ENCODE data around the gene DOCK2. TPM values are rescaled to one million over a fixed set of nuclear protein-coding genes. Genes with fewer than 3 reads are reported as not detected.
"Not testable (repeated sequence)": the region's sequence is repeated elsewhere in the genome, so short reads cannot be mapped to it uniquely, and the experiment has no call there.

The DOCK2 gene
- total RNA-seq, 4 donors from 2014 or later, result 0.32 to 5.3 (median 2.7) TPM

DNA sequence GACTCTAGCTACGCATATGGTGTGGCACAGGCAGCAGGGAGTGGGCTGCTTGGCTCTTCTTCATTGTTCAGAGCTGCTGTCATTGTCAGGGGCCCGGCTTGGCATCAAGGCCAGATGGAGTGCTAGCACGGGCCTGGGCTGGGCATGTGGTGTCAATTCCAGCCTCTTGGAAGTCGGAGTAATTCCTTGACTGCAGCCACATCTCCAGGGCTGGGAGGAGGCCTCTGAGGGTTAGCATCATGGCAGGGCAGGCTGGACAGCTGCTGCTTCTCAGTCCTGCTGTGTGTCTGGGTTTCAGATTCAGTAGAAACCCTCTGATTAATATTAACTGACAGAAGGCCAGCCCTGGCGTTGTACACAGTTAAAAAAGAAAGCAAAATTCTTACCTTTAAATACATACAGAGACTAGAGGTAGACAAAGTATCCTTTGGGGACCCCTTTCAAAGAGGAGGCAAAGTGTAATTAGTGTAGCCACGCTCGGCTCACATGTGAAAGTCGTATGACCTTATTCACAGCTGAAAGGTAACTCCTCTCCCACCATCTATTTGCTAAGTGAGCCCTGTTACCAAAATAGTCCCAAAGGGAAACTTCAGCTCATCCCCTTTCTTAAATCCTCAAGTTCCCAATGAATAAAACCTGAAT lies 126.4 kb downstream of the DOCK2 start:
- ATAC-seq (no peak), DNase-seq (no peak)
- Histone ChIP-seq H3K4me3 (no peak overlapping the region), H3K9me3 (no peaks in the 10 kb centered on the region), H3K4me1 (no peaks in the 10 kb centered on the region), H3K27ac (no peak overlapping the region), H3K36me3 (no peaks in the 10 kb centered on the region), H3K27me3 (no peaks in the 10 kb centered on the region)
- intact Hi-C loops (cut with DNase I; ENCODE audit: low total_unique reads), result no loop called here
- TF ChIP-seq CTCF (IDR thresholded peaks at IDR 0.05 in 4 of 5, conservative IDR thresholded peaks at IDR 0.05 in 1 of 5), result no peak
- TF ChIP-seq POLR2A (IDR thresholded peaks at IDR 0.05), result no peak
- in situ Hi-C loops (cut with MboI; ENCODE audit: low sequenced_read_pairs in 4 of 4), result no loop called here

DNA sequence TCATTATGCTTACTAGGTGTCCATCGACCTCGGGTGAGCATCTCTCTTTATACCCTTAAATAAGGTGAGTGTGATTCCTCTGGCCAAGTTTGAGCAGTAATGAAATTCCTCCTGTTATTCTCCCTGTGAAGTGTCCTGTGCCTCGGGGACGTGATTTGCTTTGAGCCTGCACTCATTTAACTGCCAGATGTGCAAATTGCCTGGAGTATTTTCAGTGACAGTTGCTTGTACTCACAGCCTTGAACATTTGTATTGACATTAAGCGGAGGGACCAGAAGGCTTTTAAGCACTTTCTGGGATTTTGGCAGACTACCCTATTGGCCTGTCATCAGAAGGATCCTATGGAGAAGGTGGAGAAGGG lies 126.9 kb downstream of the DOCK2 start:
- H3K27ac ChIP-seq, result no peak overlapping the region
- intact Hi-C loops (cut with DNase I; ENCODE audit: low total_unique reads) (no loop called here), in situ Hi-C loops (cut with MboI; ENCODE audit: low sequenced_read_pairs in 4 of 4) (no loop called here)
- ATAC-seq, result no peak
- H3K27me3 ChIP-seq, result no peaks in the 10 kb centered on the region
- TF ChIP-seq CTCF (IDR thresholded peaks at IDR 0.05 in 4 of 5, conservative IDR thresholded peaks at IDR 0.05 in 1 of 5), result no peak
- TF ChIP-seq POLR2A (IDR thresholded peaks at IDR 0.05), result no peak
- no peak for DNase-seq
- no peak overlapping the region for H3K4me3 ChIP-seq
- H3K36me3 ChIP-seq, result no peaks in the 10 kb centered on the region
- no peaks in the 10 kb centered on the region for H3K4me1 ChIP-seq
- no peaks in the 10 kb centered on the region for H3K9me3 ChIP-seq

- no peak for DNase-seq
- Histone ChIP-seq H3K9me3 (no peaks in the 10 kb centered on the region), H3K4me1 (no peaks in the 10 kb centered on the region), H3K27me3 (no peaks in the 10 kb centered on the region), H3K36me3 (no peaks in the 10 kb centered on the region), H3K27ac (no peak overlapping the region), H3K4me3 (no peak overlapping the region)
- in situ Hi-C loops (cut with MboI; ENCODE audit: low sequenced_read_pairs in 4 of 4), result no loop called here
- no peak for ATAC-seq
- intact Hi-C loops (cut with DNase I; ENCODE audit: low total_unique reads), result no loop called here
- TF ChIP-seq CTCF (IDR thresholded peaks at IDR 0.05 in 4 of 5, conservative IDR thresholded peaks at IDR 0.05 in 1 of 5) (no peak), POLR2A (IDR thresholded peaks at IDR 0.05) (no peak)
Measured at GRCh38 chr5:169765176-169765996, 128.3 kb downstream of the DOCK2 start.

DNA sequence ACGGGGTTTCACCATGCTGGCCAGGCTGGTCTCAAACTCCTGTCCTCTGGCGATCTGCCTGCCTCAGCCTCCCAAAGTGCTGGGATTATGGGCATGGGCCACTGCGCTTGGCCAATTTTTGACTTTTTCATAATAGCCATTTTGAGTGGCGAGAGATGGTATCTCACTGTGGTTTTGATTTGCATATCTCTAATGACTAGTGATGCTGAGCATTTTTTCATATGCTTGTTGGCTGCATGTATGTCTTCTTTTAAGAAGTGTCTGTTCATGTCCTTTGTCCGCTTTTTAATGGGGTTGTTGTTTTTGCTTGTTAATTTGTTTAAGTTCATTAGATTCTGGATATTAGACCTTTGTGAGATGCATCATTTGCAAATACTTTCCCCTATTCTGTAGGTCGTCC lies 129.9 kb downstream of the DOCK2 start:
- H3K4me1 ChIP-seq; H3K27ac ChIP-seq; intact Hi-C loops (cut with DNase I; ENCODE audit: low total_unique reads); ATAC-seq; H3K9me3 ChIP-seq; in situ Hi-C loops (cut with MboI; ENCODE audit: low sequenced_read_pairs in 4 of 4); DNase-seq; H3K27me3 ChIP-seq; H3K36me3 ChIP-seq; H3K4me3 ChIP-seq: not testable (repeated sequence)

DNA sequence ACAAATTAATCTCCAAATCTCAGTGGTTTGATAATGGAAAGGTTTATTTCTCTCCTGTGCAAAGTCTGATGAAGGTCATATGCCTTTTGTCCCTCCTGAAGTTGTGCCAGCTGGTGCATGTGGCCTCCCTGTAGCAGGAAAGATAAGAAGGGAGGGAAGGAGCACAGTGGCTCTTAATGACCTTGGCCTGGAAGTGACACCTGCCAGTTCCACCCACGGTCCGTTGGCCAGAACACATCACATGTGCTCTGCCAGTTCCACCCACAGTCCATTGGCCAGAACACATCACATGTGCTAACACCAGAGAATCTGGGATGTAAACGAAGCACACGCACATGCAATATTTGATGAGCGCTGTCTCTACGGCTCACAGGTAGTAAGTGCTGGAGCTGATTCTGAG lies 130.9 kb downstream of the DOCK2 start:
- no peaks in the 10 kb centered on the region for H3K36me3 ChIP-seq
- in situ Hi-C loops (cut with MboI; ENCODE audit: low sequenced_read_pairs in 4 of 4) (no loop called here), intact Hi-C loops (cut with DNase I; ENCODE audit: low total_unique reads) (no loop called here)
- H3K4me3 ChIP-seq, result no peak overlapping the region
- H3K9me3 ChIP-seq, result no peaks in the 10 kb centered on the region
- no peaks in the 10 kb centered on the region for H3K4me1 ChIP-seq
- TF ChIP-seq CTCF (IDR thresholded peaks at IDR 0.05 in 4 of 5, conservative IDR thresholded peaks at IDR 0.05 in 1 of 5) (no peak), POLR2A (IDR thresholded peaks at IDR 0.05) (no peak)
- H3K27me3 ChIP-seq, result no peaks in the 10 kb centered on the region
- ATAC-seq, result no peak
- DNase-seq, result no peak
- no peak overlapping the region for H3K27ac ChIP-seq
